A673 (cell line): Measurements from ENCODE around the gene PLAA.

Experiments used
- EZH2 ChIP-seq: fragments of 200-600 bp; sonication (generic); IDR thresholded peaks from 2 replicates; pipeline ENCODE4 v1.6.1; 2017; ENCODE audit warnings: borderline replicate concordance, low read depth, mild to moderate bottlenecking, mixed read lengths, antibody characterized with exemption, low read length; ENCODE audit not compliant: poor library complexity, severe bottlenecking
- TF ChIP-seq, protein P1 (sequence below): fragments of 300-800, 200-600 bp; sonication (generic); conservative IDR thresholded peaks from 2 replicates; pipeline ENCODE4 v1.5.1; 2017; ENCODE audit warnings: low read depth, mild to moderate bottlenecking, antibody characterized with exemption, low read length, moderate library complexity, mixed read lengths

DNA sequence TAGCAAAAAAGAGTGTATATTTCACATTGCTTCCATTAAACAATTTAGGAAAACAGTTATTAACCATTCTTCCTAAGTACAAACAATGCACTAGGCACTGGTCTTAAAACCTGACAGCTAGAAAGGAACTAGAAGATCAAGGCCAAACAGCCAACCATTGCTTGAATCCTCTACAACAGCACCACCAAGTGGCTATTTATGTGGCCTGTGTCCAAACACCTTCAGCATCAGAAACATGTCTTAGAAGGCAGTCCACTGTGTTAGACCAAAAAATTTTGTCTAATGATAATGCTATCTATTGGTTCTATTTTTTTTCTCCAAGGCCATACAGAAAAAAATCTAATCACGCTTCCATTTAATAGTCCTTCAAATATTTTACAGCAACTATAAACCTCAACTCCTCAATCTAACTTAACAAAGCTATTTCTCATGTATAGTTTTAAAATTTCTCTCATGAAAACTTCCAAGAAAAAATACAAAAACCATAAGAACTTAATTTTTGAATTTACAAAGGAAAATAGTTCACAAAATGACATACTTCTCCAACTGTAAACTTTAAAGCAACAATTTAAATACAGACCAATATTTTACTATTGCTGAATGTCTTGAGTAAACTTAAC lies 90.5 kb downstream of the PLAA start:
- TF ChIP-seq, protein P1, sequence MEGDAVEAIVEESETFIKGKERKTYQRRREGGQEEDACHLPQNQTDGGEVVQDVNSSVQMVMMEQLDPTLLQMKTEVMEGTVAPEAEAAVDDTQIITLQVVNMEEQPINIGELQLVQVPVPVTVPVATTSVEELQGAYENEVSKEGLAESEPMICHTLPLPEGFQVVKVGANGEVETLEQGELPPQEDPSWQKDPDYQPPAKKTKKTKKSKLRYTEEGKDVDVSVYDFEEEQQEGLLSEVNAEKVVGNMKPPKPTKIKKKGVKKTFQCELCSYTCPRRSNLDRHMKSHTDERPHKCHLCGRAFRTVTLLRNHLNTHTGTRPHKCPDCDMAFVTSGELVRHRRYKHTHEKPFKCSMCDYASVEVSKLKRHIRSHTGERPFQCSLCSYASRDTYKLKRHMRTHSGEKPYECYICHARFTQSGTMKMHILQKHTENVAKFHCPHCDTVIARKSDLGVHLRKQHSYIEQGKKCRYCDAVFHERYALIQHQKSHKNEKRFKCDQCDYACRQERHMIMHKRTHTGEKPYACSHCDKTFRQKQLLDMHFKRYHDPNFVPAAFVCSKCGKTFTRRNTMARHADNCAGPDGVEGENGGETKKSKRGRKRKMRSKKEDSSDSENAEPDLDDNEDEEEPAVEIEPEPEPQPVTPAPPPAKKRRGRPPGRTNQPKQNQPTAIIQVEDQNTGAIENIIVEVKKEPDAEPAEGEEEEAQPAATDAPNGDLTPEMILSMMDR: peak; percentile 57
- TF ChIP-seq EZH2: no peak
